Measurements from ENCODE around the gene C9orf78.

Gene C9orf78

GRCh38 chr9:129867136-129868022 is 32.3 kb upstream of the C9orf78 start:
- no peak for TF ChIP-seq CTCF (IDR thresholded peaks at IDR 0.05; ENCODE audit: insufficient read depth, low read depth, low read length, missing control alignments)
- H3K4me3 ChIP-seq (ENCODE audit: low read length), result no peak overlapping the region
- no peak for DNase-seq (ENCODE audit: low read depth)

GRCh38 chr9:129866394-129867135 is 31.5 kb upstream of the C9orf78 start:
- TF ChIP-seq CTCF (IDR thresholded peaks at IDR 0.05; ENCODE audit: insufficient read depth, low read depth, low read length, missing control alignments), result no peak
- H3K4me3 ChIP-seq (ENCODE audit: low read length), result no peak overlapping the region
- no peak for DNase-seq (ENCODE audit: low read depth)

GRCh38 chr9:129865668-129866320 is 30.7 kb upstream of the C9orf78 start:
- no peak for DNase-seq (ENCODE audit: low read depth)
- H3K4me3 ChIP-seq (ENCODE audit: low read length), result no peak overlapping the region
- no peak for TF ChIP-seq CTCF (IDR thresholded peaks at IDR 0.05; ENCODE audit: insufficient read depth, low read depth, low read length, missing control alignments)

- DNase-seq (ENCODE audit: low read depth), result no peak
- no peak for TF ChIP-seq CTCF (IDR thresholded peaks at IDR 0.05; ENCODE audit: insufficient read depth, low read depth, low read length, missing control alignments)
- H3K4me3 ChIP-seq (ENCODE audit: low read length), result no peak overlapping the region
Observed at GRCh38 chr9:129864991-129865647, 30.0 kb upstream of the C9orf78 start.

- H3K4me3 ChIP-seq (ENCODE audit: low read length), result no peak overlapping the region
- peak; percentile 87 for DNase-seq (ENCODE audit: low read depth)
- TF ChIP-seq CTCF (IDR thresholded peaks at IDR 0.05; ENCODE audit: insufficient read depth, low read depth, low read length, missing control alignments), result no peak
Observed at GRCh38 chr9:129863059-129863690, 28.1 kb upstream of the C9orf78 start.

GRCh38 chr9:129861447-129861827 is 26.4 kb upstream of the C9orf78 start:
- DNase-seq (ENCODE audit: low read depth), result no peak
- no peak for TF ChIP-seq CTCF (IDR thresholded peaks at IDR 0.05; ENCODE audit: insufficient read depth, low read depth, low read length, missing control alignments)
- H3K4me3 ChIP-seq (ENCODE audit: low read length), result no peak overlapping the region

Data from epithelial cell of esophagus (primary cell).